Parathyroid adenoma (tissue), 2 donors: Measurements from ENCODE around the gene VSTM5.

Experiments used
- H2AFZ ChIP-seq: fragments of 300-600 bp; sonication (generic); one replicate; pipeline ENCODE4 v1.7.0; 2017; ENCODE audit warnings: antibody characterized with exemption, mild to moderate bottlenecking
- H3K27ac ChIP-seq: fragments of 300-600 bp; sonication (generic); one replicate; pipeline ENCODE4 v1.7.0; 2017
- H3K27me3 ChIP-seq: fragments of 300-600 bp; sonication (generic); one replicate; pipeline ENCODE4 v1.7.0; 2017; ENCODE audit warnings: low read length; ENCODE audit not compliant: control insufficient read depth, insufficient read depth
- H3K36me3 ChIP-seq: fragments of 300-600 bp; sonication (generic); one replicate; pipeline ENCODE4 v1.7.0; 2017; ENCODE audit warnings: low read length; ENCODE audit not compliant: control insufficient read depth, insufficient read depth
- H3K4me1 ChIP-seq: fragments of 300-600 bp; sonication (generic); one replicate; pipeline ENCODE4 v1.7.0; 2017; ENCODE audit warnings: control low read depth
- H3K4me2 ChIP-seq: fragments of 300-600 bp; sonication (generic); one replicate; pipeline ENCODE4 v1.7.0; 2017; ENCODE audit warnings: low read length
- H3K4me3 ChIP-seq: fragments of 300-600 bp; sonication (generic); one replicate; pipeline ENCODE4 v1.7.0; 2017; ENCODE audit warnings: low read depth, low read length
- H3K79me2 ChIP-seq: fragments of 300-600 bp; sonication (generic); one replicate; pipeline ENCODE4 v1.7.0; 2017; ENCODE audit warnings: control low read depth
- H3K9ac ChIP-seq: fragments of 300-600 bp; sonication (generic); one replicate; pipeline ENCODE4 v1.7.0; 2017; ENCODE audit warnings: mild to moderate bottlenecking
- H3K9me3 ChIP-seq: fragments of 300-600 bp; sonication (generic); one replicate; pipeline ENCODE4 v1.7.0; 2017; ENCODE audit warnings: low read length; ENCODE audit not compliant: control insufficient read depth
- TF ChIP-seq, protein P1 (sequence below): fragments of 300-600 bp; sonication (generic); IDR thresholded peaks from one replicate; pipeline ENCODE4 v1.7.0; 2017; ENCODE audit warnings: antibody characterized with exemption, mild to moderate bottlenecking
- donor health status: primary hyperparathyroidism.

The VSTM5 gene

DNA sequence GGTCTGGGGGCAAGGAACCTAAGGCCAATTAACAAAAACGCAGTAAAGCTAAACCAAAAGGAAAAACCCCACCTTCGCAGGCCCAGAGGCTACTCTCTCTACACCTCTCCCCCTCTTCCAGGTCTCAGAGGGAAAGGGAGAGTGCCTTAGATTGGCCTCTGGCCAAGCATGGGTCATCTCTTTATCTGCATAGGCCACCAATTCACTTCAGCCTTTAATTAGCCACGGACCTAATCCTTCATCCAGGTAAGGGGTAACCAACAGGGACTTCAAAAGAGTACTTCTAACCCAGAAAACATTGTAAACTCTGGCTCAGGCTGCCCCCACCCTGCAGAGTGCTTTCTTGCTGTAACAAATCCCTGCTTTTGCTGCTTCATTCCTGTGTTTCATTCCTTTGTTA, 9.4 kb downstream of the VSTM5 start:
- Histone ChIP-seq H3K36me3 (no peaks in the 10 kb centered on the region), H3K4me1 (no peaks in the 10 kb centered on the region), H3K9me3 (no peaks in the 10 kb centered on the region), H3K79me2 (no peaks in the 10 kb centered on the region), H3K4me2 (no peak overlapping the region), H2AFZ (no peak overlapping the region), H3K27me3 (no peaks in the 10 kb centered on the region), H3K9ac (no peak overlapping the region), H3K27ac (no peak overlapping the region), H3K4me3 (no peak overlapping the region)
- TF ChIP-seq, protein P1, sequence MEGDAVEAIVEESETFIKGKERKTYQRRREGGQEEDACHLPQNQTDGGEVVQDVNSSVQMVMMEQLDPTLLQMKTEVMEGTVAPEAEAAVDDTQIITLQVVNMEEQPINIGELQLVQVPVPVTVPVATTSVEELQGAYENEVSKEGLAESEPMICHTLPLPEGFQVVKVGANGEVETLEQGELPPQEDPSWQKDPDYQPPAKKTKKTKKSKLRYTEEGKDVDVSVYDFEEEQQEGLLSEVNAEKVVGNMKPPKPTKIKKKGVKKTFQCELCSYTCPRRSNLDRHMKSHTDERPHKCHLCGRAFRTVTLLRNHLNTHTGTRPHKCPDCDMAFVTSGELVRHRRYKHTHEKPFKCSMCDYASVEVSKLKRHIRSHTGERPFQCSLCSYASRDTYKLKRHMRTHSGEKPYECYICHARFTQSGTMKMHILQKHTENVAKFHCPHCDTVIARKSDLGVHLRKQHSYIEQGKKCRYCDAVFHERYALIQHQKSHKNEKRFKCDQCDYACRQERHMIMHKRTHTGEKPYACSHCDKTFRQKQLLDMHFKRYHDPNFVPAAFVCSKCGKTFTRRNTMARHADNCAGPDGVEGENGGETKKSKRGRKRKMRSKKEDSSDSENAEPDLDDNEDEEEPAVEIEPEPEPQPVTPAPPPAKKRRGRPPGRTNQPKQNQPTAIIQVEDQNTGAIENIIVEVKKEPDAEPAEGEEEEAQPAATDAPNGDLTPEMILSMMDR, result no peak

DNA sequence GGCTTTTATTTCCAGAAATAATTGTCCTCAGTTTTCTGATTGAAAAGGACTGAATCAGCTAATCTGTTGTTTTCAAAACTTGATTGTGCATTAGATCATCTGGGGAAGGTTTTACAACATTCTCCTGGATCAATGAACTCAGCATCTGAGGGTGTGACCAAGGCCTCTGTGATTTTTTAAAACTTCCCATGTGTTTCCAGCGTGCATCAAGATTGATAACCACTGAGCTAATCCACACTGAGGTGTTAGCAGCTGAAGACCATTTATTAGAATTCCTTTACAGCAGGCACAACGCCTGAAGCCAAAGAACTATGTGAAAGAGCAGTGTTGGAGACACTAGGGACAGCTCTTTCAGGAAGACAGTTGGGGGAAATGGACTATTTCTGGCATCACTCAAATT, 10.2 kb downstream of the VSTM5 start:
- H3K9ac ChIP-seq, result no peak overlapping the region
- no peak overlapping the region for H3K4me3 ChIP-seq
- no peak overlapping the region for H3K4me2 ChIP-seq
- H2AFZ ChIP-seq, result no peak overlapping the region
- no peaks in the 10 kb centered on the region for H3K27me3 ChIP-seq
- H3K36me3 ChIP-seq, result no peaks in the 10 kb centered on the region
- H3K79me2 ChIP-seq, result no peaks in the 10 kb centered on the region
- H3K4me1 ChIP-seq, result no peaks in the 10 kb centered on the region
- H3K27ac ChIP-seq, result no peak overlapping the region
- TF ChIP-seq, protein P1, result no peak
- no peaks in the 10 kb centered on the region for H3K9me3 ChIP-seq

DNA sequence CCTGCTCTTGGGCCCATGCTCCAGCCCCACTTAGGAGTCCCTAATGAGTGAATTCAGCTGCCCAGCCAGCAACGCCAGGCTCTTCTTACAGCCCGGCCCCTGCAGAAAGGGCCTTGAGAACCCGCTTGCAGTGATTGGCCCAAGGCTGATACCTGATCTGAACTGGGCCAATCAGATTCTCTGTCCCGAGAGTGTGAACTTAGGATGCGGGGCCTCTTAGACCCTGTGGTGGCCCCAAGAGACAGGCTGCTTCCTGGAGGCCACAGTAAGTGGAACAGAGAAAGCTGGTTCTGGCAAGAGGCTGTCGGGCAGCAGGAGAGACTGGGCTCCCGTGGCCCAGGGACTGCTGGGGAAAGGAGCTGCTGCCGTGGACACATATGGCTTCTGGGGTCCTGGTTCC, 11.5 kb downstream of the VSTM5 start:
- H3K9ac ChIP-seq, result no peak overlapping the region
- H3K4me2 ChIP-seq, result no peak overlapping the region
- no peaks in the 10 kb centered on the region for H3K36me3 ChIP-seq
- H3K27me3 ChIP-seq, result no peaks in the 10 kb centered on the region
- no peaks in the 10 kb centered on the region for H3K9me3 ChIP-seq
- no peak overlapping the region for H3K27ac ChIP-seq
- no peak overlapping the region for H2AFZ ChIP-seq
- no peaks in the 10 kb centered on the region for H3K79me2 ChIP-seq
- TF ChIP-seq, protein P1, result no peak
- no peaks in the 10 kb centered on the region for H3K4me1 ChIP-seq
- H3K4me3 ChIP-seq, result no peak overlapping the region

DNA sequence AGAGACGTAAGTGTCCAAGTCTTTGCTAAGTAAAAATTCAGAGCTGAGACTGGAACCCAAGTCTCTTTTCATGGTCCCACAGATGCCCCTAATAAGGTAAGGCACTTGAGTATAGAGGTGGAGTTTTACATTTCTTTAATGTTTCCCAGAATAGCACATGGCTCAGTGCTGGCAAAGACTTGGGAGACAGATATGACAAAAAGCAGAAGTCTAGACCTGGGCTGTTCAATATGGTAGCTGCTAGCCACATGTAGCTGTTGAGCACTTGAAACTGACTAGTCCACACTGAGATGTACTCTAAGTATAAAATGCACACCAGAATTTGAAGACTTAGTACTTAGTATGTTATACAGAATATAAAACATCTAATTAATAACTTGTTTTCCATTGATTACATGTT, 17.6 kb downstream of the VSTM5 start:
- no peak overlapping the region for H3K4me2 ChIP-seq
- no peaks in the 10 kb centered on the region for H3K36me3 ChIP-seq
- TF ChIP-seq, protein P1, result no peak
- no peak overlapping the region for H2AFZ ChIP-seq
- no peak overlapping the region for H3K9ac ChIP-seq
- no peaks in the 10 kb centered on the region for H3K79me2 ChIP-seq
- no peak overlapping the region for H3K4me3 ChIP-seq
- H3K27ac ChIP-seq, result no peak overlapping the region
- no peaks in the 10 kb centered on the region for H3K9me3 ChIP-seq
- no peaks in the 10 kb centered on the region for H3K27me3 ChIP-seq
- no peaks in the 10 kb centered on the region for H3K4me1 ChIP-seq

GRCh38 chr11:93831343-93832127, 18.9 kb downstream of the VSTM5 start:
- Histone ChIP-seq H3K27ac (no peak overlapping the region), H3K79me2 (no peaks in the 10 kb centered on the region)
- TF ChIP-seq, protein P1, result no peak

More at GRCh38 chr11:93831343-93832127, 18.9 kb downstream of the VSTM5 start:
- no peaks in the 10 kb centered on the region for H3K27me3 ChIP-seq
- H3K4me3 ChIP-seq, result no peak overlapping the region
- H3K4me2 ChIP-seq, result no peak overlapping the region
- H3K4me1 ChIP-seq, result no peaks in the 10 kb centered on the region
- no peaks in the 10 kb centered on the region for H3K36me3 ChIP-seq
- H3K9me3 ChIP-seq, result no peaks in the 10 kb centered on the region
- H2AFZ ChIP-seq, result no peak overlapping the region
- H3K9ac ChIP-seq, result no peak overlapping the region
